WTC11 (cell line): ENCODE measurements around the gene GFPT2.

Experiments
- GABPB1 ChIP-seq: sonication (generic); formaldehyde crosslinking; IDR thresholded peaks from 2 replicates; pipeline ENCODE4 v1.8.1; 2023; ENCODE audit warnings: mild to moderate bottlenecking, missing genetic modification reagents
- ZNF396 ChIP-seq: fragments of 250-450 bp; sonication (Bioruptor Pico); IDR thresholded peaks from 2 replicates; pipeline ENCODE4 v1.8.0; 2021; ENCODE audit warnings: mild to moderate bottlenecking, moderate library complexity, borderline replicate concordance
- TF ChIP-seq, protein P1 (sequence below): fragments of 200-600 bp; IDR thresholded peaks from 2 replicates; pipeline ENCODE4 v1.8.0; 2022; ENCODE audit warnings: antibody characterized with exemption

DNA sequence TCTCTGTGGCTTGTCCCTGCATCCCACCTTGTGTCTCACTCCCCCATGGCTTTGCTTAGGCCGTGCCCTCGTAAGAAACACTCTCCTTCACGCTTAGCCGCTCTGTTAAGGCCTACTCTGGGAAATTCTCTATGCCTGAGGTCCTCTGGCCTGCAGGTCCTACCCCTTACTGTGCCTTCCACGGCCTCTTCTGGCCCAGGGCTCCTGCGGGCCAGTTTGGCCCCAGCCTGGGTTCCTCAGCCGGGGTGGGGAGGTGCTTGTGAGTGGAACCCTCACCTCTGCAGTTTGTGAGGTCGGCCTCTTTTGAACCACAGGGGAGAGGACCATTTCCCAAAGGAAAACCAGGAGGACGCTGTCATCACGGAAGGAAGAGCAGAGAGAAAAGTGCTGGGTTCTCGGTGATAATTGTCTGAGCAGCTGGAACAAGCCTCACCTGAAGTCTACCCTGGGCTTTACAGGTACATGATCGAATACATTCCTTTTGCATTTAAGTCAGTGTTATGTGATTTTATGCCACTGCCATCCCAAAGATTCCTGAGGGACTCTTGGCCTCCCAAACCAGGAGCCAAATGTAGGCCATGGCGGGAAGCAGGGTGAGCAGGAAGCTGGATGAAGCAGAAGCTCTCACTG lies 28.8 kb upstream of the GFPT2 start:
- TF ChIP-seq, protein P1, sequence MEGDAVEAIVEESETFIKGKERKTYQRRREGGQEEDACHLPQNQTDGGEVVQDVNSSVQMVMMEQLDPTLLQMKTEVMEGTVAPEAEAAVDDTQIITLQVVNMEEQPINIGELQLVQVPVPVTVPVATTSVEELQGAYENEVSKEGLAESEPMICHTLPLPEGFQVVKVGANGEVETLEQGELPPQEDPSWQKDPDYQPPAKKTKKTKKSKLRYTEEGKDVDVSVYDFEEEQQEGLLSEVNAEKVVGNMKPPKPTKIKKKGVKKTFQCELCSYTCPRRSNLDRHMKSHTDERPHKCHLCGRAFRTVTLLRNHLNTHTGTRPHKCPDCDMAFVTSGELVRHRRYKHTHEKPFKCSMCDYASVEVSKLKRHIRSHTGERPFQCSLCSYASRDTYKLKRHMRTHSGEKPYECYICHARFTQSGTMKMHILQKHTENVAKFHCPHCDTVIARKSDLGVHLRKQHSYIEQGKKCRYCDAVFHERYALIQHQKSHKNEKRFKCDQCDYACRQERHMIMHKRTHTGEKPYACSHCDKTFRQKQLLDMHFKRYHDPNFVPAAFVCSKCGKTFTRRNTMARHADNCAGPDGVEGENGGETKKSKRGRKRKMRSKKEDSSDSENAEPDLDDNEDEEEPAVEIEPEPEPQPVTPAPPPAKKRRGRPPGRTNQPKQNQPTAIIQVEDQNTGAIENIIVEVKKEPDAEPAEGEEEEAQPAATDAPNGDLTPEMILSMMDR = no peak
- TF ChIP-seq GABPB1 (CRISPR knock-in tag) = no peak
- no peak for TF ChIP-seq ZNF396 (CRISPR knock-in tag)
